ENCODE data around the gene FANCG.

The FANCG gene

GRCh38 chr9:35079426-35080341 is at the start of gene FANCG:
TSS of gene FANCG (minus strand) at chr9:35079942. CDS start at chr9:35079524, 418 bp downstream.
- TF ChIP-seq TCF12 (IDR thresholded peaks at IDR 0.05; ENCODE audit: low read depth) (peak; percentile 39; the same call in 1 of the 2 replicates), YY1 (IDR thresholded peaks at IDR 0.05; ENCODE audit: low read depth) (peak; percentile 2; the same call in 1 of the 2 replicates), TAF1 (IDR thresholded peaks at IDR 0.05; ENCODE audit: low read depth) (peak; percentile 68), FOXM1 (IDR thresholded peaks at IDR 0.05; ENCODE audit: borderline replicate concordance, low read depth) (0 out of 2 replicates have a peak, but pooled peaks have one; percentile 28), CREB1 (IDR thresholded peaks at IDR 0.05; ENCODE audit: low read depth) (peak; percentile 51; the same call in 1 of the 2 replicates), REST (IDR thresholded peaks at IDR 0.05; ENCODE audit: low read depth) (no peak), NFIC (IDR thresholded peaks at IDR 0.05) (no peak; the same call in 1 of the 2 replicates), ZBTB7A (IDR thresholded peaks at IDR 0.05; ENCODE audit: low read depth) (no peak), EP300 (IDR thresholded peaks at IDR 0.05; ENCODE audit: borderline replicate concordance) (no peak; the same call in 1 of the 2 replicates), TEAD4 (IDR thresholded peaks at IDR 0.05) (no peak; the same call in 1 of the 2 replicates), RAD21 (IDR thresholded peaks at IDR 0.05; ENCODE audit: low read depth) (no peak), EGR1 (IDR thresholded peaks at IDR 0.05) (no peak), USF1 (IDR thresholded peaks at IDR 0.05) (no peak), CEBPB (IDR thresholded peaks at IDR 0.05) (peak; percentile 12; the same call in 1 of the 2 replicates)
- TF ChIP-seq, protein P1, sequence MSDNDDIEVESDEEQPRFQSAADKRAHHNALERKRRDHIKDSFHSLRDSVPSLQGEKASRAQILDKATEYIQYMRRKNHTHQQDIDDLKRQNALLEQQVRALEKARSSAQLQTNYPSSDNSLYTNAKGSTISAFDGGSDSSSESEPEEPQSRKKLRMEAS (IDR thresholded peaks at IDR 0.05): peak; percentile 87

- TF ChIP-seq RAD21 (IDR thresholded peaks at IDR 0.05; ENCODE audit: low read depth) (peak; percentile 96), TCF12 (IDR thresholded peaks at IDR 0.05; ENCODE audit: low read depth) (no peak)
These were observed 37.3 kb upstream of the FANCG start for GRCh38 chr9:35116898-35117551.

- TF ChIP-seq FOXM1 (IDR thresholded peaks at IDR 0.05; ENCODE audit: borderline replicate concordance, low read depth): no peak
- TF ChIP-seq ZBTB7A (IDR thresholded peaks at IDR 0.05; ENCODE audit: low read depth): no peak
- no peak for TF ChIP-seq TCF12 (IDR thresholded peaks at IDR 0.05; ENCODE audit: low read depth)
- no peak for TF ChIP-seq EP300 (IDR thresholded peaks at IDR 0.05; ENCODE audit: borderline replicate concordance)
- TF ChIP-seq REST (IDR thresholded peaks at IDR 0.05; ENCODE audit: low read depth): no peak
- TF ChIP-seq EGR1 (IDR thresholded peaks at IDR 0.05): no peak
- no peak for TF ChIP-seq YY1 (IDR thresholded peaks at IDR 0.05; ENCODE audit: low read depth)
- TF ChIP-seq RAD21 (IDR thresholded peaks at IDR 0.05; ENCODE audit: low read depth): no peak
- TF ChIP-seq TEAD4 (IDR thresholded peaks at IDR 0.05): no peak
- no peak for TF ChIP-seq NFIC (IDR thresholded peaks at IDR 0.05)
These were observed 36.8 kb upstream of the FANCG start for GRCh38 chr9:35116539-35116897.

- TF ChIP-seq EP300 (IDR thresholded peaks at IDR 0.05; ENCODE audit: borderline replicate concordance) (no peak), USF1 (IDR thresholded peaks at IDR 0.05) (peak; percentile 86), RAD21 (IDR thresholded peaks at IDR 0.05; ENCODE audit: low read depth) (no peak), ZBTB7A (IDR thresholded peaks at IDR 0.05; ENCODE audit: low read depth) (0 out of 2 replicates have a peak, but pooled peaks have one; percentile 7), EGR1 (IDR thresholded peaks at IDR 0.05) (peak; percentile 67)
- TF ChIP-seq, protein P1 (IDR thresholded peaks at IDR 0.05): peak; percentile 92
These were observed 36.2 kb upstream of the FANCG start, which contains the start of gene ATOSB for GRCh38 chr9:35115680-35116538. TSS of gene ATOSB (minus strand) at chr9:35115862. CDS start at chr9:35108274, 7,588 bp downstream.
